HG03575 (cell line): ENCODE measurements around the gene BEND7.
"Not testable (repeated sequence)": the region's sequence is repeated elsewhere in the genome, so short reads cannot be mapped to it uniquely, and the experiment has no call there.

ENCODE experiments used
- ATAC-seq: cut with Tn5 transposase; IDR thresholded peaks from one replicate; pipeline ENCODE4 v1.9.1; 2021; ENCODE audit not compliant: unreplicated experiment, insufficient number of reproducible peaks, low FRiP score; ENCODE audit errors: extremely low read depth

BEND7 gene

GRCh38 chr10:13440185-13441061 is 88.4 kb downstream of the BEND7 start:
- no peak for ATAC-seq

- no peak for ATAC-seq
These were observed 89.3 kb downstream of the BEND7 start for GRCh38 chr10:13439313-13440184.

GRCh38 chr10:13437026-13437555 is 91.7 kb downstream of the BEND7 start:
- ATAC-seq, result no peak

- not testable (repeated sequence) for ATAC-seq
These were observed 100.9 kb downstream of the BEND7 start for GRCh38 chr10:13427943-13428342.

GRCh38 chr10:13425397-13425796 is 103.4 kb downstream of the BEND7 start:
- ATAC-seq, result no peak

GRCh38 chr10:13422800-13423199 is 106.0 kb downstream of the BEND7 start:
- ATAC-seq, result no peak

GRCh38 chr10:13421382-13421917 is 107.4 kb downstream of the BEND7 start:
- no peak for ATAC-seq

GRCh38 chr10:13420532-13421307 is 108.1 kb downstream of the BEND7 start:
- ATAC-seq, result no peak

GRCh38 chr10:13417459-13418126 is 111.2 kb downstream of the BEND7 start:
- no peak for ATAC-seq

- ATAC-seq, result no peak
These were observed 112.1 kb downstream of the BEND7 start for GRCh38 chr10:13416760-13417159.

- no peak for ATAC-seq
These were observed 114.0 kb downstream of the BEND7 start for GRCh38 chr10:13414855-13415254.

- no peak for ATAC-seq
These were observed 114.7 kb downstream of the BEND7 start for GRCh38 chr10:13414137-13414536.

GRCh38 chr10:13412894-13413293 is 115.9 kb downstream of the BEND7 start:
- ATAC-seq, result no peak

GRCh38 chr10:13404791-13405190 is 124.0 kb downstream of the BEND7 start:
- ATAC-seq, result no peak

- ATAC-seq, result no peak
These were observed 124.5 kb downstream of the BEND7 start for GRCh38 chr10:13404305-13404759.

- ATAC-seq, result not testable (repeated sequence)
These were observed 125.4 kb downstream of the BEND7 start for GRCh38 chr10:13403426-13403825.

- ATAC-seq, result no peak
These were observed 126.8 kb downstream of the BEND7 start for GRCh38 chr10:13402021-13402420.

- ATAC-seq, result no peak
These were observed 127.7 kb downstream of the BEND7 start for GRCh38 chr10:13401142-13401541.
